Activated B cell treated with CpG ODN at 0.5 μM for 24 hours (primary cell): Measurements from ENCODE around the gene DIP2A. TPM values are rescaled to one million over a fixed set of nuclear protein-coding genes. Genes with fewer than 3 reads are reported as not detected.

ENCODE experiments used
- ATAC-seq: fragments of 200-7000 bp; cut with Tn5 transposase; one replicate; pipeline ENCODE4 v1.10.0; 2021; ENCODE audit warnings: low read depth, mild to moderate bottlenecking, moderate library complexity
- CTCF ChIA-PET: fragments of 350-600 bp; sonication (Branson Sonifier 250); formaldehyde crosslinking; loops from one replicate; lab custom pipeline; 2021; ENCODE audit warnings: antibody characterized with exemption; lab: Charles Lee
- POLR2A ChIA-PET: fragments of 350-600 bp; sonication (Branson Sonifier 250); formaldehyde crosslinking; loops from one replicate; lab custom pipeline; 2021; ENCODE audit warnings: antibody characterized with exemption; lab: Charles Lee
- DNase-seq: peaks from one replicate; pipeline ENCODE4 v3.0.0; 2022
- H3K27ac Mint-ChIP-seq: one replicate; pipeline ENCODE4 v1.8.0; 2020; ENCODE audit warnings: mixed read lengths
- H3K27me3 Mint-ChIP-seq: one replicate; pipeline ENCODE4 v1.8.0; 2021; ENCODE audit warnings: mixed read lengths
- H3K36me3 Mint-ChIP-seq: one replicate; pipeline ENCODE4 v1.8.0; 2021; ENCODE audit warnings: low read depth, mixed read lengths
- H3K4me1 Mint-ChIP-seq: one replicate; pipeline ENCODE4 v1.8.0; 2021; ENCODE audit warnings: mixed read lengths
- H3K4me3 Mint-ChIP-seq: one replicate; pipeline ENCODE4 v1.8.0; 2020; ENCODE audit warnings: mild to moderate bottlenecking, mixed read lengths
- H3K9me3 Mint-ChIP-seq: one replicate; pipeline ENCODE4 v1.8.0; 2020; ENCODE audit warnings: mixed read lengths
- intact Hi-C: fragments of 100-400 bp; cut with micrococcal nuclease; formaldehyde crosslinking; loops from one replicate; pipeline ENCODE4 v1.15.1; 2024
- total RNA-seq: library from RNA; stranded (reverse); gene quantifications from 2 replicates; pipeline ENCODE4 v1.2.3, GENCODE V29; 2022
- TF ChIP-seq, protein P1 (sequence below): fragments of 200-600 bp; IDR thresholded peaks from one replicate; pipeline ENCODE4 v1.8.0; 2022; ENCODE audit warnings: antibody characterized with exemption, mild to moderate bottlenecking

DIP2A gene, protein sequence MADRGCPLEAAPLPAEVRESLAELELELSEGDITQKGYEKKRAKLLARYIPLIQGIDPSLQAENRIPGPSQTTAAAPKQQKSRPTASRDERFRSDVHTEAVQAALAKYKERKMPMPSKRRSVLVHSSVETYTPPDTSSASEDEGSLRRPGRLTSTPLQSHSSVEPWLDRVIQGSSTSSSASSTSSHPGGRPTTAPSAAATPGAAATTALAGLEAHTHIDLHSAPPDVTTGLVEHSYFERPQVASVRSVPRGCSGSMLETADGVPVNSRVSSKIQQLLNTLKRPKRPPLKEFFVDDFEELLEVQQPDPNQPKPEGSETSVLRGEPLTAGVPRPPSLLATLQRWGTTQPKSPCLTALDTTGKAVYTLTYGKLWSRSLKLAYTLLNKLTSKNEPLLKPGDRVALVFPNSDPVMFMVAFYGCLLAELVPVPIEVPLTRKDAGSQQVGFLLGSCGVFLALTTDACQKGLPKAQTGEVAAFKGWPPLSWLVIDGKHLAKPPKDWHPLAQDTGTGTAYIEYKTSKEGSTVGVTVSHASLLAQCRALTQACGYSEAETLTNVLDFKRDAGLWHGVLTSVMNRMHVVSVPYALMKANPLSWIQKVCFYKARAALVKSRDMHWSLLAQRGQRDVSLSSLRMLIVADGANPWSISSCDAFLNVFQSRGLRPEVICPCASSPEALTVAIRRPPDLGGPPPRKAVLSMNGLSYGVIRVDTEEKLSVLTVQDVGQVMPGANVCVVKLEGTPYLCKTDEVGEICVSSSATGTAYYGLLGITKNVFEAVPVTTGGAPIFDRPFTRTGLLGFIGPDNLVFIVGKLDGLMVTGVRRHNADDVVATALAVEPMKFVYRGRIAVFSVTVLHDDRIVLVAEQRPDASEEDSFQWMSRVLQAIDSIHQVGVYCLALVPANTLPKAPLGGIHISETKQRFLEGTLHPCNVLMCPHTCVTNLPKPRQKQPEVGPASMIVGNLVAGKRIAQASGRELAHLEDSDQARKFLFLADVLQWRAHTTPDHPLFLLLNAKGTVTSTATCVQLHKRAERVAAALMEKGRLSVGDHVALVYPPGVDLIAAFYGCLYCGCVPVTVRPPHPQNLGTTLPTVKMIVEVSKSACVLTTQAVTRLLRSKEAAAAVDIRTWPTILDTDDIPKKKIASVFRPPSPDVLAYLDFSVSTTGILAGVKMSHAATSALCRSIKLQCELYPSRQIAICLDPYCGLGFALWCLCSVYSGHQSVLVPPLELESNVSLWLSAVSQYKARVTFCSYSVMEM (N-terminal part only)
- 28.2 and 32.1 TPM in 2 replicates for total RNA-seq

DNA sequence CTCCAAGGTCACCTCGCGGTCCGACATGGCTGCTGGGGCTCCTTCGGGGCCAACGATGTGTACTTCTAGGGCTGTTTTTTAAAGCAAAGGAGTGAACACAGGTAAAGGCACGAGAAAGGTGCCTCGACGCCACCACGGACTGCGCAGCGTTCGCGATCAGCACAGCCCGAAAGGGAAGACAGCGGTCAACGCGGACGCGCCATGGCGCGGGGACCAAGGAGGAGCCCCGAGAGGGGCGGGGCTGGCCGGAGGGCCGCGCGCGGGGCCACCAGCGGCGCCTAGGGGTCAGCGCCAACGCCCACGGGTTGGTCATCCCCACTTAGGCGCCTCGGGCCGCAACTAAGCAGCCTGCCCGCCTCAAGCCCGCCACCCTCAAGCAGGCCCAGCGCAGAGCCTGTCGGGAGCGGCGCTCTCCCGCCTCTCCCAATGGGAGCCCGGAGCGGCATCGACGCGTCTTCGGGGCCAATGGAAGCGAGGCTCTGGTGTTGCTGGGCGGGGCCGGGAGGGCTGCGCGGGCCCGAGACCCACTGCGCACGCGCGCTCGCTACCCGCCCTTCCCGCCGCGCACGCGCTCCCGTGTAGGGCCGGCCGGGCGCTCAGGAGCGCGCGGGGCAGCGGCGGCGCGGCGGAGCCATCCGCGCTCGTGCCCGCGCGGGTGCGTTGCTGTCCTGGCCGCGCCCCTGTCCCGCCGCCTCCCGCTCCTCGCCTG, at the start of gene DIP2A:
Gene DIP2A, plus strand, starts transcription at position 577 of the 709 bp plus-strand sequence. CDS start 241 bp downstream, outside the sequence.
- intact Hi-C loops, result loop anchor here (1.0 to 10.0 kb wide), 7 partner anchors 46 to 896 kb away; partner anchors contain the start of genes LSS, PCNT and YBEY
- Mint-ChIP-seq H3K36me3 (peaks cover 15% of the 10 kb centered on the region), H3K4me1 (peaks cover 25% of the 10 kb centered on the region), H3K27ac (peak within 1 kb of the TSS; percentile 88), H3K9me3 (no peaks in the 10 kb centered on the region), H3K27me3 (no peaks in the 10 kb centered on the region), H3K4me3 (peak within 1 kb of the TSS; percentile 88)
- CTCF ChIA-PET, result no interaction called here
- ATAC-seq, result peak; percentile 98
- TF ChIP-seq, protein P1, sequence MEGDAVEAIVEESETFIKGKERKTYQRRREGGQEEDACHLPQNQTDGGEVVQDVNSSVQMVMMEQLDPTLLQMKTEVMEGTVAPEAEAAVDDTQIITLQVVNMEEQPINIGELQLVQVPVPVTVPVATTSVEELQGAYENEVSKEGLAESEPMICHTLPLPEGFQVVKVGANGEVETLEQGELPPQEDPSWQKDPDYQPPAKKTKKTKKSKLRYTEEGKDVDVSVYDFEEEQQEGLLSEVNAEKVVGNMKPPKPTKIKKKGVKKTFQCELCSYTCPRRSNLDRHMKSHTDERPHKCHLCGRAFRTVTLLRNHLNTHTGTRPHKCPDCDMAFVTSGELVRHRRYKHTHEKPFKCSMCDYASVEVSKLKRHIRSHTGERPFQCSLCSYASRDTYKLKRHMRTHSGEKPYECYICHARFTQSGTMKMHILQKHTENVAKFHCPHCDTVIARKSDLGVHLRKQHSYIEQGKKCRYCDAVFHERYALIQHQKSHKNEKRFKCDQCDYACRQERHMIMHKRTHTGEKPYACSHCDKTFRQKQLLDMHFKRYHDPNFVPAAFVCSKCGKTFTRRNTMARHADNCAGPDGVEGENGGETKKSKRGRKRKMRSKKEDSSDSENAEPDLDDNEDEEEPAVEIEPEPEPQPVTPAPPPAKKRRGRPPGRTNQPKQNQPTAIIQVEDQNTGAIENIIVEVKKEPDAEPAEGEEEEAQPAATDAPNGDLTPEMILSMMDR, result no peak
- DNase-seq, result peak; percentile 95
- POLR2A ChIA-PET, result interaction anchor here (0.5 to 1.4 kb wide), 5 partner anchors 45 to 315 kb away, joined by 3 to 9 read pairs (median 3); partner anchors contain the start of gene PRMT2

DNA sequence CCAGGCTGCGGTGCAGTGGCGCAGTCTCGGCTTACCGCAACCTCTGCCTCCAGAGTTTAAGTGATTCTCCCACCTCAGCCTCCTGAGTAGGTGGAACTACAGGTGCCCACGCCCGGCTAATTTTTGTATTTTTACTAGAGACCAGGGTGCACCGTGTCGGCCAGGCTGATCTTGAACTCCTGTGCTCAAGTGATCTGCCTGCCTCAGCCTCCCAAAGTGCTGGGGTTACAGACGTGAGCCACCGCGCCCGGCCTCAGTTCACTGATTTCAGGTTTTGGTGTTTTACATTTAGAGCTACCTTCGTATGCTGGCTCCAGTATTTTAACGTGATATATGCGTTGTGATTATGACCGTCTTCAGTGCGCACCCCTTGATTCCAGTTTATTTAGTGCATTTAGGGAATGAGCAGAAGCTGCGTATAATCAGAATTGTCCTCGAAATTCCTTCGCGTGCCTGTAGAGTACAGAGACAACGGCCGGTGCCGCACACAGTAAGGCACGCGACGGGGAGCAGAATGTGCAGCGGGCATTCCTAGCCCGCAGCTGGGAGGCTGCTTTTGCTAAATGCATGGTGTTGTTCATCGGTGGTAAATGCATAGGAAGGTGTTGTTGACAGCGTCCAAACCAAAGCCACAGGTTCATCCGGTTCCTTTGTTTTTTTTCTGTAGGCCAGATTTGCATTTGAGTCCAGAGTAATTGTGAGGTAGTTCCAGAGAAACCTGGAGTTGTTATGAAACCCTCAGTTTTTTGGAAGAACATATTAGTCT, 48.9 kb upstream of the DIP2A start:
- ChIA-PET POLR2A (no interaction called here), CTCF (no interaction called here)
- peaks cover 39% of the 10 kb centered on the region for H3K36me3 Mint-ChIP-seq
- ATAC-seq (no peak), DNase-seq (no peak)
- no peaks in the 10 kb centered on the region for H3K4me1 Mint-ChIP-seq
- no peaks in the 10 kb centered on the region for H3K9me3 Mint-ChIP-seq
- TF ChIP-seq, protein P1, result no peak
- no peak overlapping the region for H3K4me3 Mint-ChIP-seq
- no peak overlapping the region for H3K27ac Mint-ChIP-seq
- H3K27me3 Mint-ChIP-seq, result no peaks in the 10 kb centered on the region
- intact Hi-C loops, result no loop called here

DNA sequence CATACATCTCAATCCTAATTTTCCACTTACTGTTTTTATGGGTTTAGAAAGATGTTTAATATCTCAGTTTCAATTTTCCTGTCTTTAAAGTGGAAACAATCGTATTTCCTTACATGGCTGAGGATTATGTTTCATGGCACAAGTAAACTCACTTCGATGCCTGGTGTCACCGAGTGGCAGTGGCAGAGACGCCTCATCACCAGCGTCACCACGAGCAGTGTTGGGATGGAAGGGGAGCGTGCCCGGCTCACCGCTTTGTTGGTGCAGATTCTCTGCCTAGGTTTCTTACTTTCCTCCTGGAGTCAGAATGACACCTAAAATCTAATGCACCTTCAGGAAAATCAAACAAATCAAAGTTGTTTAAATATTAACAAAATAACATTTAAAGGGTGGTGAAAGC, 48.2 kb upstream of the DIP2A start:
- CTCF ChIA-PET, result no interaction called here
- Mint-ChIP-seq H3K27ac (no peak overlapping the region), H3K36me3 (peaks cover 42% of the 10 kb centered on the region), H3K27me3 (no peaks in the 10 kb centered on the region), H3K4me1 (no peaks in the 10 kb centered on the region), H3K9me3 (no peaks in the 10 kb centered on the region), H3K4me3 (no peak overlapping the region)
- TF ChIP-seq, protein P1, result no peak
- POLR2A ChIA-PET, result no interaction called here
- ATAC-seq, result no peak
- intact Hi-C loops, result no loop called here
- DNase-seq, result no peak

DNA sequence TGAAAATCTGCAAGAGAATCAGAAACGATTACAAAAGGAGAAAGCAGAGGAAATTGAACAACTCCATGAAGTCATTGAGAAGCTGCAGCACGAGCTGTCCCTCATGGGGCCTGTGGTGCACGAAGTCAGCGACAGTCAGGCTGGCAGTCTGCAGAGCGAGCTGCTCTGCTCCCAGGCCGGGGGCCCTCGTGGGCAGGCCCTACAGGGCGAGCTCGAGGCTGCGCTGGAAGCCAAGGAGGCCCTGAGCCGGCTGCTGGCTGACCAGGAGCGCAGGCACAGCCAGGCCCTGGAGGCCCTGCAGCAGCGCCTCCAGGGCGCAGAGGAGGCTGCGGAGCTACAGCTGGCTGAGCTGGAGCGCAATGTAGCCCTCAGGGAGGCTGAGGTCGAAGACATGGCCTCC, 47.5 kb upstream of the DIP2A start:
- ATAC-seq, result no peak
- no peaks in the 10 kb centered on the region for H3K9me3 Mint-ChIP-seq
- H3K27ac Mint-ChIP-seq, result no peak overlapping the region
- H3K36me3 Mint-ChIP-seq, result peaks cover 46% of the 10 kb centered on the region
- no peaks in the 10 kb centered on the region for H3K4me1 Mint-ChIP-seq
- H3K27me3 Mint-ChIP-seq, result no peaks in the 10 kb centered on the region
- POLR2A ChIA-PET, result no interaction called here
- intact Hi-C loops, result no loop called here
- no peak for DNase-seq
- CTCF ChIA-PET, result no interaction called here
- H3K4me3 Mint-ChIP-seq, result no peak overlapping the region
- TF ChIP-seq, protein P1, result no peak
